K562 (cell line): Measurements from ENCODE around the gene MMAB.

ENCODE experiments used
- ARID4B ChIP-seq: sonication (generic); formaldehyde crosslinking; IDR thresholded peaks from 2 replicates; pipeline ENCODE4 v1.8.0; 2022; ENCODE audit warnings: mild to moderate bottlenecking, missing genetic modification reagents
- CTCF ChIP-seq, 3 experiments: IDR thresholded peaks in 2 of 3; conservative IDR thresholded peaks in 1 of 3; 2 replicates each; pipeline ENCODE4 v1.5.1; 2011 to 2012; ENCODE audit warnings: low read length in 3 of 3, mild to moderate bottlenecking in 3 of 3, control low read depth in 2 of 3, improper control_type of control experiment in 1 of 3, inconsistent platforms in 1 of 3, low read depth in 1 of 3, mixed read lengths in 1 of 3, moderate library complexity in 1 of 3; ENCODE audit not compliant: insufficient read depth in 2 of 3
- EZH2 ChIP-seq: IDR thresholded peaks from 2 replicates; pipeline ENCODE4 v1.6.1; 2012; ENCODE audit warnings: low read depth, mild to moderate bottlenecking, inconsistent platforms, low read length, borderline replicate concordance
- HMG20A ChIP-seq: fragments of 450-650 bp; formaldehyde crosslinking; conservative IDR thresholded peaks from 2 replicates; pipeline ENCODE4 v1.4.0; 2020; ENCODE audit warnings: mild to moderate bottlenecking, mixed read lengths
- MLLT1 ChIP-seq, 2 experiments: fragments of 450-650 bp; IDR thresholded peaks; 2 replicates each; pipeline ENCODE4 v1.6.1; 2016
- NFIC ChIP-seq: fragments of 450-650 bp; IDR thresholded peaks from 2 replicates; pipeline ENCODE4 v1.6.1; 2017; ENCODE audit warnings: mild to moderate bottlenecking, inconsistent platforms
- POLR2AphosphoS2 ChIP-seq: IDR thresholded peaks from 2 replicates; pipeline ENCODE4 v1.6.1; 2012; ENCODE audit warnings: low read length, improper control_type of control experiment
- ZFP91 ChIP-seq: sonication (generic); formaldehyde crosslinking; IDR thresholded peaks from 2 replicates; pipeline ENCODE4 v1.8.0; 2022; ENCODE audit warnings: mild to moderate bottlenecking, missing genetic modification reagents
- ZZZ3 ChIP-seq: fragments of 450-650 bp; IDR thresholded peaks from 2 replicates; pipeline ENCODE4 v1.6.1; 2016; ENCODE audit warnings: antibody characterized with exemption, mild to moderate bottlenecking, moderate library complexity

GRCh38 chr12:109589240-109589590 is 15.9 kb upstream of the MMAB start:
- TF ChIP-seq EZH2 (no peak), CTCF (IDR thresholded peaks at IDR 0.05 in 2 of 3, conservative IDR thresholded peaks at IDR 0.05 in 1 of 3; ENCODE audit: insufficient read depth in 2 of 3, low read depth in 1 of 3, low read length in 3 of 3) (no peak), HMG20A (CRISPR knock-in tag) (no peak), ZZZ3 (no peak), ZFP91 (CRISPR knock-in tag) (no peak), NFIC (no peak), POLR2AphosphoS2 (no peak), MLLT1 (IDR thresholded peaks at IDR 0.05) (no peak), ARID4B (CRISPR knock-in tag) (no peak)
